Heart right ventricle (tissue), 16 donors: ENCODE results near the gene PRKCD. TPM values are rescaled to one million over a fixed set of nuclear protein-coding genes. Genes with fewer than 3 reads are reported as not detected.

ENCODE experiments used
- ATAC-seq, 8 donors: fragments of 200-7000 bp; cut with Tn5 transposase; one replicate each; pipeline ENCODE4 v1.9.1; 2020; ENCODE audit warnings: mild to moderate bottlenecking in 8 of 8, moderate library complexity in 8 of 8, moderate number of reproducible peaks in 1 of 8
- DNase-seq, 2 donors: peaks; one replicate each; pipeline ENCODE4 v3.0.0-alpha.2; 2020
- H3K27ac ChIP-seq, 10 donors: fragments of 200-600 bp; sonication (generic) in 2 of 10; one replicate each; pipeline versions ENCODE4 v1.5.0 to v1.8.0; 2020 to 2022; ENCODE audit warnings: mild to moderate bottlenecking in 3 of 10
- H3K27me3 ChIP-seq, 7 donors: fragments of 200-600 bp; one replicate each; pipeline ENCODE4 v1.8.0; 2021 to 2022; ENCODE audit warnings: mild to moderate bottlenecking in 2 of 7
- H3K36me3 ChIP-seq, 9 donors: fragments of 200-600 bp; sonication (generic) in 1 of 9; one replicate each; pipeline versions ENCODE4 v1.5.0 to v1.8.0; 2020 to 2022; ENCODE audit warnings: mild to moderate bottlenecking in 2 of 9
- H3K4me1 ChIP-seq, 9 donors: fragments of 200-600 bp; sonication (generic) in 1 of 9; one replicate each; pipeline versions ENCODE4 v1.5.0 to v1.8.0; 2020 to 2022; ENCODE audit warnings: mild to moderate bottlenecking in 4 of 9
- H3K4me3 ChIP-seq, 10 donors: fragments of 200-600 bp; sonication (generic) in 2 of 10; one replicate each; pipeline versions ENCODE4 v1.5.0 to v1.8.0; 2020 to 2022; ENCODE audit warnings: mild to moderate bottlenecking in 7 of 10, moderate library complexity in 2 of 10
- H3K9me3 ChIP-seq, 11 donors: fragments of 200-600 bp in 10 of 11; sonication (generic) in 2 of 11; one replicate each; pipeline versions ENCODE4 v1.5.0 to v1.8.0; 2013 to 2022; ENCODE audit warnings: mild to moderate bottlenecking in 2 of 11, control low read depth in 1 of 11, moderate library complexity in 1 of 11
- WGBS, 2 donors: extraction: QIAGEN DNeasy Blood & Tissue Kit; methylation state at CpG; one replicate each; pipeline ENCODE4 v1.1.7; 2013; ENCODE audit warnings: inconsistent platforms in 1 of 2; 5-methylcytosine and 5-hydroxymethylcytosine counted together
- intact Hi-C, 10 donors: fragments of 100-400 bp; cut with DNase I; formaldehyde crosslinking; loops; one replicate each; pipeline versions ENCODE4 v1.11.1 to v1.14.2; 2022
- polyA plus RNA-seq, 2 donors: library from polyadenylated mRNA; stranded (reverse); fragments of 200-250 nt; gene quantifications; one replicate each; pipeline ENCODE4 v1.2.3, GENCODE V29; 2013
- total RNA-seq, 10 donors: library from RNA; stranded (reverse); fragmentation: NEBNext Ultra II Directional in 3 of 10; extraction: Animal tissue kit (Norgen Biotek cat#: 25700) in 3 of 10; gene quantifications; one replicate each; pipeline versions ENCODE4 v1.2.1 to v1.2.4, GENCODE V29; 2021 to 2023
- TF ChIP-seq, protein P1 (sequence below), 9 donors: fragments of 200-600 bp; sonication (generic) in 2 of 9; IDR thresholded peaks; one replicate each; pipeline versions ENCODE4 v1.5.0 to v1.8.0; 2021 to 2022; ENCODE audit warnings: antibody characterized with exemption in 9 of 9, mild to moderate bottlenecking in 5 of 9, moderate library complexity in 1 of 9
- donor health status: Arrhythmogenic right ventricular cardiomyopathy.
- donor health status: ischemic (EF 13 %, LVEDD 7.1; RV severe dilation, severe dysfunction).
- donor health status: healthy with polysubstance abuse.
- donor health status: DM: no; HTN: yes; CAD: no.
- donor health status: DM: no; HTN: no; CAD: no.
- donor health status: ischemic (EF 25% LVEDD 6.9; RV normal size, moderate dysfunction).
- donor health status: ischemic (EF 25% LVEDD 5.7; RV mildly dilated, moderate dysfunction).
- donor health status: healthy.
- donor health status: DM: yes; HTN: yes; CAD: no.
- donor health status: Ischemic cardiomyopathy.
- donor health status: ischemic (EF 35%, LVEDD 5.7; RV mildly dilated, moderate dysfunction).
- donor health status: nonischemic (EF 11% LVEDD 7.7; RV severe dilation, severe dysfunction).
- donor health status: DM: yes; HTN: yes; CAD: no.
- donor health status: PGD.
- donor health status: ischemic (EF 29% LVEDD 5.4; RV normal size, mild dysfunction).
- donor health status: nonischemic (EF 23%, LVEDD 6.1; RV moderate dilation, normal function).

PRKCD gene
- total and polyA plus RNA-seq, 12 donors = 6.6 to 28.3 (median 8.3) TPM

DNA sequence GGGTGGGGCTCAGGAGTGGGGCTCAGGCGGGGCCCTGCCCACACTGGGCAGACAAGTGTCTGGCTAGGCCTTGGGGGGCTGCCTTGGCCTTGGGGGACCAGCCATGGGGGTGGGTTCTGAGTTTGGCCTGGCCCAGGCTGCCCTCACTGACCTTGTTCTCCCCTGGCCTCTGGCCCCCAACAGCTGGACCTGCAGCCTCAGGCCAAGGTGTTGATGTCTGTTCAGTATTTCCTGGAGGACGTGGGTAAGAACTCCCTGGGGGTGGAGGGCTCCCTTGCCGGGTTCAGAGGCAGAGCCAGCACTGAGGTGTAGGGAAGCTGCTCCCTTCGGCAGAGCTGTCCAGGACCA is 20.0 kb downstream of the PRKCD start:
- intact Hi-C loops = no loop called here
- H3K4me3 ChIP-seq = no peak overlapping the region
- H3K27ac ChIP-seq = no peak overlapping the region
- H3K4me1 ChIP-seq = peaks cover 0 to 17% (median 0%) of the 10 kb centered on the region in 9 donors
- no peak for DNase-seq
- ATAC-seq = no peak
- H3K9me3 ChIP-seq = no peaks in the 10 kb centered on the region
- TF ChIP-seq, protein P1, sequence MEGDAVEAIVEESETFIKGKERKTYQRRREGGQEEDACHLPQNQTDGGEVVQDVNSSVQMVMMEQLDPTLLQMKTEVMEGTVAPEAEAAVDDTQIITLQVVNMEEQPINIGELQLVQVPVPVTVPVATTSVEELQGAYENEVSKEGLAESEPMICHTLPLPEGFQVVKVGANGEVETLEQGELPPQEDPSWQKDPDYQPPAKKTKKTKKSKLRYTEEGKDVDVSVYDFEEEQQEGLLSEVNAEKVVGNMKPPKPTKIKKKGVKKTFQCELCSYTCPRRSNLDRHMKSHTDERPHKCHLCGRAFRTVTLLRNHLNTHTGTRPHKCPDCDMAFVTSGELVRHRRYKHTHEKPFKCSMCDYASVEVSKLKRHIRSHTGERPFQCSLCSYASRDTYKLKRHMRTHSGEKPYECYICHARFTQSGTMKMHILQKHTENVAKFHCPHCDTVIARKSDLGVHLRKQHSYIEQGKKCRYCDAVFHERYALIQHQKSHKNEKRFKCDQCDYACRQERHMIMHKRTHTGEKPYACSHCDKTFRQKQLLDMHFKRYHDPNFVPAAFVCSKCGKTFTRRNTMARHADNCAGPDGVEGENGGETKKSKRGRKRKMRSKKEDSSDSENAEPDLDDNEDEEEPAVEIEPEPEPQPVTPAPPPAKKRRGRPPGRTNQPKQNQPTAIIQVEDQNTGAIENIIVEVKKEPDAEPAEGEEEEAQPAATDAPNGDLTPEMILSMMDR (IDR thresholded peaks at IDR 0.05) = no peak
- no peaks in the 10 kb centered on the region for H3K27me3 ChIP-seq
- 71 to 73% methylated on average over 4 of the region's 4 CpGs for WGBS, 2 donors
- peaks cover 0 to 91% (median 15%) of the 10 kb centered on the region in 9 donors for H3K36me3 ChIP-seq

DNA sequence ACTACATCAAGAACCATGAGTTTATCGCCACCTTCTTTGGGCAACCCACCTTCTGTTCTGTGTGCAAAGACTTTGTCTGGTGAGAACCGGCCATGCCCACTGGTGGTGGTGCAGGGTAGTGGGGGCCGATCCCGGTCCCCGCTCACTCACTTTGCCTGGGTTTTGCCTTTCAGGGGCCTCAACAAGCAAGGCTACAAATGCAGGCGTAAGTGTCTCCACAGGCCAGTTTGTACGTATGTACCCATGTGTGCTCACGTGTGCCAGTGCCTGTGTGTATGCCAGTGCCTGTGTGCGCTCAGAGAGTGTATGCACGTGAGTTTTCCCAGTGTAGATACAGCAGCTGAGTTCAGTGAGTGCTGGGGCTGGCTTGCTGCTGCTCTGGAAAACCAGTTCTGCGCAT is 20.5 kb downstream of the PRKCD start:
- WGBS, 2 donors = 92 to 97% methylated on average over 11 of the region's 11 CpGs
- H3K4me1 ChIP-seq = peaks cover 0 to 17% (median 0%) of the 10 kb centered on the region in 9 donors
- H3K27me3 ChIP-seq = no peaks in the 10 kb centered on the region
- TF ChIP-seq, protein P1 (IDR thresholded peaks at IDR 0.05) = no peak
- intact Hi-C loops = no loop called here
- H3K36me3 ChIP-seq = peaks cover 0 to 91% (median 15%) of the 10 kb centered on the region in 9 donors
- ATAC-seq = no peak
- no peaks in the 10 kb centered on the region for H3K9me3 ChIP-seq
- H3K27ac ChIP-seq = no peak overlapping the region
- H3K4me3 ChIP-seq = no peak overlapping the region
- DNase-seq = no peak

DNA sequence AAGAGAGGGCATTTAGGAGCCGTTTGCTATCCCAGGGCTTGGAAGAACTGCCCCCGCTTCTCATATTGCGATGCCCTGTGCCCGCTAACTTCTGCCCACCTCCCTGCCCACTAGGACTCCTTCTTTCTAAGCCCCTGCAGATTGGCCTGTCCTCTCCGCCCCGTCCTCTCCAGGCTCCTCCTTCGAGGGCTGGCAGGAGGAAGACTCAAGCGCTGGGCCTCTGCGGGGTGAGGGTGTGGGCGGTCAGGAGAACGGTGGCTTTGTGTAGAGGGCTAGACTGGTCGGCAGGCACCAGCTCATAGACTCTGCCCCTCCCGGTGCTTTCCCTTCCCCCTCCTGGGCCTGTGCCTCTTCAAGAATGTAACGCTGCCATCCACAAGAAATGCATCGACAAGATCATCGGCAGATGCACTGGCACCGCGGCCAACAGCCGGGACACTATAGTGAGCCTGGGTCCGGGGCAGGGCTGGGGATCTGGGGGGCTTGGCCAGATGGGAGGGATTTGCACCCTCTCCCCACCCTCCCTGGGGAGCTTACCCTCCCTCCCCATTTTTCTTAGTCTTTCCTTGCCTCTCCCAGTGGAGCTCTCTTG is 21.9 kb downstream of the PRKCD start:
- DNase-seq (no peak), ATAC-seq (no peak)
- WGBS, 2 donors = 88 to 90% methylated on average over 20 of the region's 20 CpGs
- no peaks in the 10 kb centered on the region for H3K27me3 ChIP-seq
- intact Hi-C loops = no loop called here
- no peaks in the 10 kb centered on the region for H3K9me3 ChIP-seq
- H3K4me1 ChIP-seq = peaks cover 0 to 17% (median 0%) of the 10 kb centered on the region in 9 donors
- peaks cover 0 to 99% (median 15%) of the 10 kb centered on the region in 9 donors for H3K36me3 ChIP-seq
- no peak overlapping the region for H3K4me3 ChIP-seq
- TF ChIP-seq, protein P1 (IDR thresholded peaks at IDR 0.05) = no peak
- H3K27ac ChIP-seq = no peak overlapping the region

DNA sequence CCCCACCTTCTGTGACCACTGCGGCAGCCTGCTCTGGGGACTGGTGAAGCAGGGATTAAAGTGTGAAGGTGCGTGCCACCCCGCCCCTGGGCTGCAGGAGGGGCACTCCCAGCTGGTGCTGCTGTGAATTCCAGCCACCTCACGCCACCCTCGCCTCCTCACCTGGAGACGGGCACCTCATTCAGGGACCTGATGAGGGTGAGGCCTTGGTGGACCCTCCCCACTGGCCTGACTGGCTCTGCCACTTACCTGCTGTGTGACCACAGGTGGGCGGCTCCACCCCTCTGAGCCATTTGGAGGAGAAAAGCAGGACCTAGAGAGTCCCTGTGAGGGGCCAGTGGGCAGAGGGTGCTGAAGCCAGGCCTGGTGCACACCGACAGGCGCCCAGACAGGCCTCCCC is 22.5 kb downstream of the PRKCD start:
- Histone ChIP-seq H3K9me3 (no peaks in the 10 kb centered on the region), H3K4me1 (peaks cover 0 to 17% (median 0%) of the 10 kb centered on the region in 9 donors), H3K4me3 (no peak overlapping the region), H3K27me3 (no peaks in the 10 kb centered on the region), H3K36me3 (peaks cover 0 to 97% (median 15%) of the 10 kb centered on the region in 9 donors), H3K27ac (no peak overlapping the region)
- TF ChIP-seq, protein P1 (IDR thresholded peaks at IDR 0.05) = no peak
- 97 to 98% methylated on average over 9 of the region's 9 CpGs for WGBS, 2 donors
- intact Hi-C loops = no loop called here
- no peak for ATAC-seq
- no peak for DNase-seq
